ENCODE data around the gene PAQR5. TPM values are rescaled to one million over a fixed set of nuclear protein-coding genes. Genes with fewer than 3 reads are reported as not detected.

PAQR5 gene
- total and polyA plus RNA-seq, 4 donors = 2.3 to 22.6 (median 10.5) TPM

DNA sequence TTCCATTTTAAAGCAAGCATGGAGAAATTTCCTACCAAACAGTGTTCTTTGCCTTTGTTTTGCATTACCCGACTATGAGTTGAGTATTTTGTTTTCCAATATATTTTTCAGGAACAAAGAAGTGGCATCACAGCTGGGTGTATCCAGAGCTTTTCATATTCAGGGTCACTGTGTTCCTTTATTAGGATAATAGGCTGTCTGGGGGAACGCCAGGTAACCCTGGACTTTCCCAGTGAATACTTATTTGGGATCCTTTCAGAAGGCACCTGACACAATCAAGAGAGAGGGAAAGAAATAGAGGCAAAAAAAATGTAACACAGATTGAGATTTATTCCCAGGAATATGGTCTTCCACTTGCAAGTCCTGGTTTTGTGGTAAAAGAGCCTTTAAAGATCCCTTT, 44.4 kb downstream of the PAQR5 start:
- Histone ChIP-seq H3K4me3 (no peak overlapping the region), H3K4me1 (ENCODE audit: control insufficient read depth in 5 of 5, insufficient read depth in 5 of 5, low read length in 5 of 5) (peaks cover 0 to 1% (median 0%) of the 10 kb centered on the region in 5 donors), H3K36me3 (ENCODE audit: control insufficient read depth in 4 of 4, insufficient read depth in 4 of 4, low read length in 4 of 4) (no peaks in the 10 kb centered on the region), H3K27ac (ENCODE audit: low read depth in 1 of 2, low read length in 1 of 2) (no peak overlapping the region), H3K27me3 (ENCODE audit: control insufficient read depth in 3 of 3, insufficient read depth in 3 of 3, low read length in 2 of 3) (no peaks in the 10 kb centered on the region), H3K9me3 (ENCODE audit: control insufficient read depth in 4 of 4, insufficient read depth in 3 of 4, low read length in 3 of 4) (no peaks in the 10 kb centered on the region), H3K9ac (ENCODE audit: insufficient read depth in 1 of 2, low read length in 2 of 2) (no peak overlapping the region)
- TF ChIP-seq, protein P1, sequence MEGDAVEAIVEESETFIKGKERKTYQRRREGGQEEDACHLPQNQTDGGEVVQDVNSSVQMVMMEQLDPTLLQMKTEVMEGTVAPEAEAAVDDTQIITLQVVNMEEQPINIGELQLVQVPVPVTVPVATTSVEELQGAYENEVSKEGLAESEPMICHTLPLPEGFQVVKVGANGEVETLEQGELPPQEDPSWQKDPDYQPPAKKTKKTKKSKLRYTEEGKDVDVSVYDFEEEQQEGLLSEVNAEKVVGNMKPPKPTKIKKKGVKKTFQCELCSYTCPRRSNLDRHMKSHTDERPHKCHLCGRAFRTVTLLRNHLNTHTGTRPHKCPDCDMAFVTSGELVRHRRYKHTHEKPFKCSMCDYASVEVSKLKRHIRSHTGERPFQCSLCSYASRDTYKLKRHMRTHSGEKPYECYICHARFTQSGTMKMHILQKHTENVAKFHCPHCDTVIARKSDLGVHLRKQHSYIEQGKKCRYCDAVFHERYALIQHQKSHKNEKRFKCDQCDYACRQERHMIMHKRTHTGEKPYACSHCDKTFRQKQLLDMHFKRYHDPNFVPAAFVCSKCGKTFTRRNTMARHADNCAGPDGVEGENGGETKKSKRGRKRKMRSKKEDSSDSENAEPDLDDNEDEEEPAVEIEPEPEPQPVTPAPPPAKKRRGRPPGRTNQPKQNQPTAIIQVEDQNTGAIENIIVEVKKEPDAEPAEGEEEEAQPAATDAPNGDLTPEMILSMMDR (IDR thresholded peaks at IDR 0.05; ENCODE audit: control extremely low read depth, extremely low read depth) = no peak
- DNase-seq (no peak), ATAC-seq (ENCODE audit: insufficient read depth, low FRiP score) (no peak)
- WGBS, 2 donors = 32 to 69% methylated on average over 2 of the region's 2 CpGs

DNA sequence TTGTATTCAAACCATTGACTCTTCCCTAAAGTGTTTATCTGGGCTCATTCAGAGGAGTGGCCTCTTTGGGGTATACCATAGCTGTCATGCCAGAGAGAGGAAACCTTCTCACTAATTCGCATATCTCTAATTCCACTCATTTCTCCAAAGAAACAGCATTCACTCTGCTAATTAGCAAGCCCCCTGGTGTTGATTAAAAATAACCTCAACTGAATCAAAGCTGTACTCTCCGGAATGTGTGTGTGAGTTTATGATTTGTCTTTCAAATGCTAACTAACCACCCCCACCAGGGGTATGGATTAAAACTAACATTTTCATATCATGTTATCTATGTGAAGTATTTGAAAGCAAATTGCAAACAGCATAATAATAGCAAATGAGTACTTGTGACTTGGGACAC, 45.5 kb downstream of the PAQR5 start:
- 91 to 95% methylated on average over 2 of the region's 2 CpGs for whole genome bisulfite sequencing, 2 donors
- ATAC-seq (ENCODE audit: insufficient read depth, low FRiP score) = no peak

DNA sequence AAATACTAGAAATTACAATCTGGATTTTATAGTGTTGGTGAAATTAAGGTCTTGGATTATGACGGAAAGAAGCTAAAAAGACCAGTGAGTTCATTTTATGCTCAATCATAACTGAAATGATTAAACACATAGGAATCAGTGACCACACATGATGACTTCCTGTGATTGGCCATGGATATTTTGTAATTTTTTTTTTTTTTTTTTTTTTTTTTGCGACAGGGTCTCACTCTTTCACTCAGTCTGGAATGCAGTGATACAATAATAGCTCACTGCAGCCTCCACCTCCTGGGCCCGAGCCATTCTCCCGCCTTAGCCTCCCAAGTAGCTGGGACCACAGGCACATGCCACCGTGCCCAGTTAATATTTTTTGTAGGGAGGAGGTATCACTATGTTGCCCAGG, 47.4 kb downstream of the PAQR5 start:
- Histone ChIP-seq H3K4me1 (ENCODE audit: control insufficient read depth in 5 of 5, insufficient read depth in 5 of 5, low read length in 5 of 5) (peaks cover 0 to 1% (median 0%) of the 10 kb centered on the region in 5 donors), H3K36me3 (ENCODE audit: control insufficient read depth in 4 of 4, insufficient read depth in 4 of 4, low read length in 4 of 4) (no peaks in the 10 kb centered on the region), H3K4me3 (no peak overlapping the region), H3K9me3 (ENCODE audit: control insufficient read depth in 4 of 4, insufficient read depth in 3 of 4, low read length in 3 of 4) (no peaks in the 10 kb centered on the region), H3K27ac (ENCODE audit: low read depth in 1 of 2, low read length in 1 of 2) (no peak overlapping the region), H3K27me3 (ENCODE audit: control insufficient read depth in 3 of 3, insufficient read depth in 3 of 3, low read length in 2 of 3) (no peaks in the 10 kb centered on the region), H3K9ac (ENCODE audit: insufficient read depth in 1 of 2, low read length in 2 of 2) (no peak overlapping the region)
- 80 to 87% methylated on average over 5 of the region's 5 CpGs for WGBS, 2 donors
- no peak for ATAC-seq (ENCODE audit: insufficient read depth, low FRiP score)
- TF ChIP-seq, protein P1 (IDR thresholded peaks at IDR 0.05; ENCODE audit: control extremely low read depth, extremely low read depth) = no peak
- no peak for DNase-seq

More for the DNA sequence above, 45.5 kb downstream of the PAQR5 start:
- Histone ChIP-seq H3K36me3 (ENCODE audit: control insufficient read depth in 4 of 4, insufficient read depth in 4 of 4, low read length in 4 of 4) (no peaks in the 10 kb centered on the region), H3K9ac (ENCODE audit: insufficient read depth in 1 of 2, low read length in 2 of 2) (no peak overlapping the region), H3K27me3 (ENCODE audit: control insufficient read depth in 3 of 3, insufficient read depth in 3 of 3, low read length in 2 of 3) (no peaks in the 10 kb centered on the region), H3K4me1 (ENCODE audit: control insufficient read depth in 5 of 5, insufficient read depth in 5 of 5, low read length in 5 of 5) (peaks cover 0 to 1% (median 0%) of the 10 kb centered on the region in 5 donors), H3K27ac (ENCODE audit: low read depth in 1 of 2, low read length in 1 of 2) (no peak overlapping the region), H3K9me3 (ENCODE audit: control insufficient read depth in 4 of 4, insufficient read depth in 3 of 4, low read length in 3 of 4) (no peaks in the 10 kb centered on the region), H3K4me3 (no peak overlapping the region)
- DNase-seq = no peak
- TF ChIP-seq, protein P1 (IDR thresholded peaks at IDR 0.05; ENCODE audit: control extremely low read depth, extremely low read depth) = no peak

DNA sequence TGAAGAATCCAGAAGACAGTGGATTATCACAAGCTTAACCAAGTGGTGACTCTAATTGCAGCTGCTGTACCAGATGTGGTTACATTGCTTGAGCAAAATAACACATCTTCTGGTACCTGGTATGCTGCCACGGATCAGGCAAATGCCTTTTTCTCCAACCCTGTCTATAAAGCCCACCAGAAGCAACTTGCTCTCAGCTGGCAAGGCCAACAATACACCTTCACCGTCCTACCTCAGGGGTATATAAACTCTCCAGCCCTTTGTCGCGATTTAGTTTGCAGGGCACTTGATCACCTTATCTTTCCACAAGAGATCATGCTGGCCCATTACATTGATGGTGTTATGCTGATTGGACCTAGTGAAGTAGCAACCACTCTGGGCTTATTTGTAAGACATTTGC, 52.6 kb downstream of the PAQR5 start:
- peaks cover 0 to 3% (median 0%) of the 10 kb centered on the region in 4 donors for H3K36me3 ChIP-seq (ENCODE audit: control insufficient read depth in 4 of 4, insufficient read depth in 4 of 4, low read length in 4 of 4)
- no peak overlapping the region for H3K9ac ChIP-seq (ENCODE audit: insufficient read depth in 1 of 2, low read length in 2 of 2)
- WGBS, 2 donors = 91 to 94% methylated on average over 4 of the region's 4 CpGs
- H3K9me3 ChIP-seq (ENCODE audit: control insufficient read depth in 4 of 4, insufficient read depth in 3 of 4, low read length in 3 of 4) = peaks cover 0 to 1% (median 0%) of the 10 kb centered on the region in 4 donors
- DNase-seq = no peak
- no peak for ATAC-seq (ENCODE audit: insufficient read depth, low FRiP score)
- H3K4me1 ChIP-seq (ENCODE audit: control insufficient read depth in 5 of 5, insufficient read depth in 5 of 5, low read length in 5 of 5) = no peaks in the 10 kb centered on the region
- no peaks in the 10 kb centered on the region for H3K27me3 ChIP-seq (ENCODE audit: control insufficient read depth in 3 of 3, insufficient read depth in 3 of 3, low read length in 2 of 3)
- no peak overlapping the region for H3K27ac ChIP-seq (ENCODE audit: low read depth in 1 of 2, low read length in 1 of 2)
- TF ChIP-seq, protein P1 (IDR thresholded peaks at IDR 0.05; ENCODE audit: control extremely low read depth, extremely low read depth) = no peak
- no peak overlapping the region for H3K4me3 ChIP-seq
